HL-60 (cell line): ENCODE data around the gene PABPC3.

Source experiments
- DNase-seq, 2 experiments: peaks; one replicate each; pipeline ENCODE4 v3.0.0-alpha.2; 2010 to 2020; ENCODE audit warnings: low read depth in 1 of 2, low spot score in 1 of 2
- H3K27ac ChIP-seq: fragments of 250-450 bp; sonication (Bioruptor Pico); replicated peaks from 2 replicates; pipeline ENCODE4 v1.5.1; 2020; ENCODE audit warnings: mild to moderate bottlenecking, moderate library complexity
- H3K27me3 ChIP-seq: fragments of 250-450 bp; sonication (Bioruptor Pico); 2 replicates; pipeline ENCODE4 v1.5.1; 2021; ENCODE audit warnings: mild to moderate bottlenecking, moderate library complexity; ENCODE audit not compliant: insufficient read depth, poor library complexity, severe bottlenecking
- H3K4me3 ChIP-seq: replicated peaks from 2 replicates; pipeline ENCODE4 v1.5.1; 2011; ENCODE audit warnings: mild to moderate bottlenecking, control low read depth, low read length; ENCODE audit not compliant: insufficient read depth
- CTCF ChIP-seq: IDR thresholded peaks from one replicate; pipeline ENCODE4 v1.5.1; 2011; ENCODE audit warnings: low read length, control low read depth, inconsistent platforms; ENCODE audit not compliant: insufficient read depth
- GABPA ChIP-seq: IDR thresholded peaks from 2 replicates; pipeline ENCODE4 v1.6.1; 2012; ENCODE audit warnings: low read depth
- POLR2AphosphoS5 ChIP-seq: IDR thresholded peaks from 2 replicates; pipeline ENCODE4 v1.6.1; 2012; ENCODE audit warnings: low read depth
- REST ChIP-seq: IDR thresholded peaks from 2 replicates; pipeline ENCODE4 v1.6.1; 2012; ENCODE audit warnings: low read depth; ENCODE audit not compliant: insufficient replicate concordance
- SPI1 ChIP-seq: IDR thresholded peaks from 2 replicates; pipeline ENCODE4 v1.6.1; 2012; ENCODE audit warnings: low read depth, mild to moderate bottlenecking, borderline replicate concordance

Gene PABPC3

GRCh38 chr13:25110956-25111584 lies 15.1 kb downstream of the PABPC3 start:
- Histone ChIP-seq H3K27me3 (peaks cover 19% of the 10 kb centered on the region), H3K27ac (no peak overlapping the region), H3K4me3 (no peak overlapping the region)
- DNase-seq = no peak
- no peak for TF ChIP-seq SPI1
- TF ChIP-seq GABPA = no peak
- TF ChIP-seq CTCF = no peak
- TF ChIP-seq REST = no peak

- Histone ChIP-seq H3K27ac (no peak overlapping the region), H3K4me3 (no peak overlapping the region), H3K27me3 (peaks cover 21% of the 10 kb centered on the region)
- TF ChIP-seq REST (no peak), SPI1 (no peak), GABPA (no peak), CTCF (no peak), POLR2AphosphoS5 (no peak)
- DNase-seq = no peak
Observed at GRCh38 chr13:25111585-25111956, 15.6 kb downstream of the PABPC3 start.

GRCh38 chr13:25112695-25113255 lies 16.8 kb downstream of the PABPC3 start:
- no peak for TF ChIP-seq POLR2AphosphoS5
- no peak for TF ChIP-seq REST
- no peak for TF ChIP-seq CTCF
- no peak for TF ChIP-seq SPI1
- TF ChIP-seq GABPA = no peak
- H3K4me3 ChIP-seq = no peak overlapping the region
- DNase-seq = no peak
- H3K27ac ChIP-seq = no peak overlapping the region
- peaks cover 21% of the 10 kb centered on the region for H3K27me3 ChIP-seq
